Stimulated activated CD4-positive, alpha-beta T cell treated with anti-CD3 and anti-CD28 coated beads, Interleukin-15, amount 100 ng/mL, for 48 hours (primary cell): Measurements from ENCODE around the gene STMP1.

ENCODE experiments used
- DNase-seq, 2 donors: peaks; one replicate each; pipeline ENCODE4 v3.0.0-alpha.2; 2020; ENCODE audit warnings: low read depth in 2 of 2

STMP1 gene

GRCh38 chr7:135719688-135720087 lies 57.4 kb downstream of the STMP1 start:
- no peak for DNase-seq

- DNase-seq, result no peak
Measured at GRCh38 chr7:135721198-135721820, 59.0 kb downstream of the STMP1 start.

GRCh38 chr7:135723411-135723810 lies 61.1 kb downstream of the STMP1 start:
- DNase-seq, result no peak
